SKM-1 treated with dmso at 0.1 percent for 144 hours (cell line): Measurements from ENCODE around the gene HSPBAP1.
"Not testable (repeated sequence)": the region's sequence is repeated elsewhere in the genome, so short reads cannot be mapped to it uniquely, and the experiment has no call there.

ENCODE experiments used
- DNase-seq: peaks from one replicate; lab custom pipeline; 2025; ENCODE audit not compliant: unreplicated experiment; lab: John Stamatoyannopoulos, UW

The HSPBAP1 gene

DNA sequence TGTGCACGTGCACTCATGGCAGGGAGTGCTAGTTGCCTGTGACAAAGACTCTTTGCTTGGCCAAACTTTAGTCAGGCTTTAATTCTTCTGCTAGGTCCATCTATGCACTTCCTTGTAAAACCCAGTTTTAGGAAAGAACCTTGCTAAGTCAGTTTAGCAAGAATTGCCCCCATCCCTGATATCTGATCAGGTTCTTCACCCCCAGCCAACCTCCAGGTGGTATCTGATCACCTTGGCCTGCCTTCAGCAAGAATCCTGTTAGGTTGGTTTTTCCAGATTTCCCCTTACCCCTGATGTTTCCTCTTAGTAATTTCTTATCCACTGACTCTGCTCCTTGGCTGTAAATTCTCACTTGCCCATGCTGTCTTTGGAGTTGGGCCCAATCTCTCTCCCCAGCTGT lies 8.4 kb downstream of the HSPBAP1 start:
- no peak for DNase-seq

- DNase-seq = no peak
Measured at GRCh38 chr3:122784436-122784835, 9.2 kb downstream of the HSPBAP1 start.

DNA sequence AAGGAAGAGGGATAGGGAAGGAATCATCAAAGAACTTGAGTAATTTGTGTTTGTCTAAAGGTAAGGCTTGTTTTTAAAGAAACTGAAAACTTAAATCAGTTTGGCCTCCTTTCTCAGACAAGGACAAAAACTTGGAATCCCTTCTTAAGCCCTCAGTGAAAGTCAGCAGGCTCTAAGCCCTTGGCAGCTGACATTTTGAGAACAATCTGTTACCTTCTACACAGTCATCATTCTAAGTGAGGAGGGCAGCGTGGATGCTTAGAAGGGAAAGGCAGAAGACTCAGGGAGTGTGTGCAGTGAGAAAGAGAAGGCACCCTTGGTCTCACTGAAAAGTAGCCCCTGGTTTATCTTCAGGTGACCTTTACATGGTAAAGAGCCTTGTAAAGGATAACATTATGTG lies 10.8 kb downstream of the HSPBAP1 start:
- no peak for DNase-seq

- DNase-seq = no peak
Measured at GRCh38 chr3:122777563-122777962, 16.1 kb downstream of the HSPBAP1 start.

- no peak for DNase-seq
Measured at GRCh38 chr3:122776675-122777468, 16.8 kb downstream of the HSPBAP1 start.

GRCh38 chr3:122774564-122774963 lies 19.1 kb downstream of the HSPBAP1 start:
- no peak for DNase-seq

DNA sequence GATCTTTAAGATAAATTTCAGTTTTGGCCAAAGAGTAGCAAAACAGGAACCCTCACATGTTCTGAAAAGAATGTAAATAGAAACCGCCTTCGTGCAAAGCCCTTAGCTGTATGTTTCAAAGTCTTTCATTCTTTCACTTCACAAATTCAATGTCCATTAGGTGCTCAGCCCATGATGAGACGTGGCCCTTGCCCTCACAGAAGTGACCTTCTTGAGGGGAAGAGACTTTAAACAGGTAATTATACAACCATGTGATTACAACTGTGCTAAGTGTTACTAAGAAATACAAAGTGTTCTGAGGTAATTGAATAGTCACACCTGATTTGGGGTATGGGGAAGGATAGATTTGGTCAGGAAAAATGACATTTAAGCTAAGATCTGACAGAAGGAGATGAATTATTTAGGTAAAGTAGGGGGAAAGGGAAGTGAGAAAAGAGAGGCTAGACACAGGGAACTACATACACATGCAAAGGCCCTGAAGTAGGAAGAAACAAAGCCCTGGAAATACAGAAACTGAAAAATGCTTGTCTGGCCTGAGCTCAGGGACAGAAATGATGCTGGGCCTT lies 19.6 kb downstream of the HSPBAP1 start:
- DNase-seq = no peak

DNA sequence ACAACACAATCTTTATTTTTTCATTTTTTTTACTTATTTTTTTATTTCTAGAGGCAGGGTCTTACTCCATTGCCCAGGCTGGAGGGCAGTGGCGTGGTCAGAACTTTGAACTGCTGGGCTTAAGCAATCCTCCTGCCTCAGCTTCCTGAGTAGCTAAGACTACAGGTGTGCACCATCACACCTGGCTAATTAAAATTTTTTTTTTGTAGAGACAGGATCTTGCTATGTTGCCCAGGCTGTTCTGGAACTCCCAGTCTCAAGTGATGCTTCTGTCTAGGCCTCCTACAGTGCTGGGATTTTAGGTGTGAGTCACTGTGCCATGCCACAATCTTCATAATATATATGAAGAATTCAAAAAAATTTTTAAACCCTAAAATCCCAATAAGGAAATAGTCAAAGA lies 20.8 kb downstream of the HSPBAP1 start:
- no peak for DNase-seq

DNA sequence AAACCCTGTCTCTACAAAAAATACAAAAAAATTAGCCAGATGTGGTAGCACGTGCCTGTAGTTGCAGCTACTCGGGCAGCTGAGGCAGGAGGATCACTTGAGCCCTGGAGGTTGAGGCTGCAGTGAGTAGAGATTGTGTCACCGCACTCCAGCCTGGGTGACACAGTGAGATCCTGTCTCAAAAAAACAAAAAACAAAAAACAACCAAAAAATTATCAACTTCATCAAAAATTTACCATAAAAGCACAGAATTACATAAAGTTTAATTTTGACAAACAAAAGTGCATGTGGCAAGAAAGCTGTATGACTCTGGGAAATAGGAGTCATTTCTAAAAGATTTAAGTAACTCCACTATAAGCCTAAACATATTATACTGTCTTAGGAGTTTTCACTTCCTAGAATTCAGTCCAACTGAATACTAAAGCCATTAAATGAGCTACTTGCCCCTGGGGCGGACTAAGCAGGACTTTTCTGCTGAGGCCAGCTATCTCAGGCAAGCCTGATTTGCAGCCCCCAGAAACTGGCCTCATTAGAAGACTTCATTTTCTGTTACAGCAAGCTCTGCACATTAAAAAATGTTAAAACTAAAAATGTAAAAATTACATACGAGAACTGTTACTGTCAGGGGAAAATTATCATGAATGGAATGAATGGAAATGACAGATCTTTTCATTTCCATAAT lies 23.0 kb downstream of the HSPBAP1 start:
- no peak for DNase-seq

DNA sequence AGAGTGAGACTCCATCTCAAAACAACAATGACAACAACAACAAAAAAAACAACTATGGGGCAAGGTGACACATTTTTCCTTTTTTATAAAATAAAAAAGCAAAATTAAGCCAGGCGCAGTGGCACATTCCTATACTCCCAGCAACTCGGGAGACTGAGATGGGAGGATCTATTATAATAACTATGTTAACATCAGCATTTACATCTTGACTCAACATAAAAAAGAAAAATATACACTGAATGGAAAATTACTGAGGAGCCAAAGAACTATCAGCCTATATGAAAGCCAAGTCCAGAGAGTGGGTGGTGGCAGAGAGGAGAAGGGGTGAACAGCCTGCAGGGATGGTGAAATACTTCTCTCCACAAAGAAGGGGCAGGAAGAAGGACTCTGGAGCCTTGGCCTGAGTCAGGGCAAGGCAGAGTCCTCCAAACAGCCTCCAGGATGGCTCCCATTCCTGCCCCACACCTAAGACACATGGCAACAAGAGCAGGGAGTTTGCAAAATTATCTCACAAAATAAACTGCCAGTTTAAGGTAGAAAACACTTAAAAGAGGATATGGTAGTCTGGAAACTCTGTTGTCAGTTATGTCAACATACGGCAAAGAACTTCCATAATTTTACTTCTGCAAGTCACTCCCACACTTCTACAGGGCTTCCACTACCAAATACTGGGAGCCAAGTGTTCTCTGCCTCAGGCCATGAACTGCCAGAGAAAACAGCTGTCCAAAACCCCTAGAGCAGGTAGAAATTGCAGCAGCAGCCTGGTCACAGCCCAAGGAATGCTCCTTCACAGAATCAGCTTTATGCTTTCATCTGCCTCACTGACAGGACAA lies 25.9 kb downstream of the HSPBAP1 start:
- no peak for DNase-seq

DNA sequence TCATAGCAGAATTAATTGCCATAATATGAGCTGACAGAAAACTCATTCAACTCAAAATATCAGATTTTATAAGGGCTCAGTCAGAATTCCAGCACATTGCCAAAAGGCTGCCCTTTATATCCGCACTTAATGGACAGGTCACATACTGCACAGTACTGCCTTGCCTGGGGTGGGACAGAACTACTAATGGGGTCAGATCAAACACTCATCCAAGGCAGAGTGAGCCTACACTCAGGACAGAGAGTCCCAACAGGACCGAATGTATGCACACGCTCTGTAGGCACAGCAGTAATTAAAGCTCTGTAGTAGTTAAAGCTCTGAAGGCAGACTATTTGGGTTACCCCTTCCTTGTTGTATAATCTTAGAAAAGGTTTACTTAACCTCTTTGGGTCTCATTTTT lies 27.2 kb downstream of the HSPBAP1 start:
- DNase-seq = no peak

- DNase-seq = no peak
Measured at GRCh38 chr3:122760453-122761271, 33.0 kb downstream of the HSPBAP1 start.

- no peak for DNase-seq
Measured at GRCh38 chr3:122758877-122759560, 34.6 kb downstream of the HSPBAP1 start.

- DNase-seq = no peak
Measured at GRCh38 chr3:122755491-122755890, 38.1 kb downstream of the HSPBAP1 start.

- no peak for DNase-seq
Measured at GRCh38 chr3:122754929-122755328, 38.7 kb downstream of the HSPBAP1 start.

- no peak for DNase-seq
Measured at GRCh38 chr3:122748347-122748746, 45.3 kb downstream of the HSPBAP1 start.

DNA sequence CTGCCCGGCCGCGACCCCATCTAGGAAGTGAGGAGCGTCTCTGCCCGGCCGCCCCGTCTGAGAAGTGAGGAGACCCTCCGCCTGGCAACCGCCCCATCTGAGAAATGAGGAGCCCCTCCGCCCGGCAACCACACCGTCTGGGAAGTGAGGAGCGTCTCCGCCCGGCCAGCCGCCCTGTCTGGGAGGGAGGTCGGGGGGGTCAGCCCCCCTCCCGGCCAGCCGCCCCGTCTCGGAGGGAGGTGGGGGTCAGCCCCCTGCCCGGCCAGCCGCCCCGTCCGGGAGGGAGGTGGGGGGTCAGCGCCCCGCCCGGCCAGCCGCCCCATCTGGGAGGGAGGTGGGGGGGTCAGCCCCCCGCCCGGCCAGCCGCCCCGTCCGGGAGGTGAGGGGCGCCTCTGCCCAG lies 46.3 kb downstream of the HSPBAP1 start:
- not testable (repeated sequence) for DNase-seq

DNA sequence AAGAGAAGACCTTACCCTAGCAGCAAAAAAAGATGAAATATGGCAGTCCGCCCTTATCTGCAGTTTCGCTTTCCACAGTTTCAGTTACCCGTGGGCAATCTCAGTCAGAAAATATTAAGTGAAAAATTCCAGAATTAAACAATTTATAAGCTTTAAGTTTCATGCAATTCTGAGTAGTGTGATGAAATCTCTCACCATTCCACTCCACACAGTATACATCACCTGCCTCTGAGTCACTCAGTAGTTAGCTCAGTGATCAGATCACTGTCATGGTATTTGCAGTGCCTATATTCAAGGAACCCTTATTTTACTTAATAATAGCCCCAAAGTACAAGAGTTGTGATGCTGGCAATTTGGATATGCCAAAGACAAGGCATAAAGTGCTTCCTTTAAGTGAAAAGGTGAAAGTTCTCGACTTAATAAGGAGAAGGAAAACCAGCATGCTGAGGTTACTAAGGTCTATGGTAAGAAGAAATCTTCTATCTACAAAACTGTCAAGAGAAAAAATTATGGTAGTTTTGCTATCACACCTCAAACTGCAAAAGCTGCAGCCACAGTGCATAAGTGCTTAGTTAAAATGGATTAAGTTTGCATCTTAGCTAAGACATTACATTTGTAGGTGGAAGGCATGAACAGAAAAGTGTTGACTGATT lies 48.1 kb downstream of the HSPBAP1 start:
- no peak for DNase-seq

DNA sequence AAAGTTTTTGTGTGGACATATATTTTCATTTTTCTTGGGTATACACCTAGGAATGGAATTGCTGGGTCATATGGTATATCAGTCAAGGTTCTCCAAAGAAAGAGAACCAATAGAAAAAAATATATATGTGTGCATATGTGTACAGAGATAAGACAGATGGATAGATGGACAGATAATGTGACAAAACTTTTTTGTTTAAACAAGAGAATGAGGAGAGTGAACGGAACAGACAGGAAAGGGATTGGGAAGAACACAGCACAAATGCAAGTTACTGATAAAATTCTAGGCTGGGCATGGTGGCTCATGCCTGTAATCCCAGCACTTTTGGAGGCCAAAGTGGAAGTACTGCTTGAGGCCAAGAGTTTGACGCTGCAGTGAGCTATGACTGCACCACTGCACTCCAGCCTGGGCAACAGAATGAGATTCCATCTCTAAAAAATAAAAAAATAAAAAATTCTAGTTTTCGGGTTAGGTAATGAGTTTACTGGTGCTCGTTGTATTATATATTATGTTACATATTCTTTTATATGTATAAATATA lies 50.0 kb downstream of the HSPBAP1 start:
- no peak for DNase-seq
